AG10803 (cell line): ENCODE measurements around the gene TUBE1.

Source experiments
- DNase-seq: peaks from one replicate; pipeline ENCODE4 v3.0.0; 2010; ENCODE audit warnings: low read depth
- H3K4me3 ChIP-seq: 2 replicates; pipeline ENCODE4 v1.5.1; 2011; ENCODE audit warnings: mild to moderate bottlenecking, low read length, control low read depth
- TF ChIP-seq, protein P1 (sequence below): conservative IDR thresholded peaks from 2 replicates; pipeline ENCODE4 v1.5.1; 2011; ENCODE audit warnings: mild to moderate bottlenecking, low read length, control low read depth, inconsistent platforms

The TUBE1 gene, protein sequence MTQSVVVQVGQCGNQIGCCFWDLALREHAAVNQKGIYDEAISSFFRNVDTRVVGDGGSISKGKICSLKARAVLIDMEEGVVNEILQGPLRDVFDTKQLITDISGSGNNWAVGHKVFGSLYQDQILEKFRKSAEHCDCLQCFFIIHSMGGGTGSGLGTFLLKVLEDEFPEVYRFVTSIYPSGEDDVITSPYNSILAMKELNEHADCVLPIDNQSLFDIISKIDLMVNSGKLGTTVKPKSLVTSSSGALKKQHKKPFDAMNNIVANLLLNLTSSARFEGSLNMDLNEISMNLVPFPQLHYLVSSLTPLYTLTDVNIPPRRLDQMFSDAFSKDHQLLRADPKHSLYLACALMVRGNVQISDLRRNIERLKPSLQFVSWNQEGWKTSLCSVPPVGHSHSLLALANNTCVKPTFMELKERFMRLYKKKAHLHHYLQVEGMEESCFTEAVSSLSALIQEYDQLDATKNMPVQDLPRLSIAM

DNA sequence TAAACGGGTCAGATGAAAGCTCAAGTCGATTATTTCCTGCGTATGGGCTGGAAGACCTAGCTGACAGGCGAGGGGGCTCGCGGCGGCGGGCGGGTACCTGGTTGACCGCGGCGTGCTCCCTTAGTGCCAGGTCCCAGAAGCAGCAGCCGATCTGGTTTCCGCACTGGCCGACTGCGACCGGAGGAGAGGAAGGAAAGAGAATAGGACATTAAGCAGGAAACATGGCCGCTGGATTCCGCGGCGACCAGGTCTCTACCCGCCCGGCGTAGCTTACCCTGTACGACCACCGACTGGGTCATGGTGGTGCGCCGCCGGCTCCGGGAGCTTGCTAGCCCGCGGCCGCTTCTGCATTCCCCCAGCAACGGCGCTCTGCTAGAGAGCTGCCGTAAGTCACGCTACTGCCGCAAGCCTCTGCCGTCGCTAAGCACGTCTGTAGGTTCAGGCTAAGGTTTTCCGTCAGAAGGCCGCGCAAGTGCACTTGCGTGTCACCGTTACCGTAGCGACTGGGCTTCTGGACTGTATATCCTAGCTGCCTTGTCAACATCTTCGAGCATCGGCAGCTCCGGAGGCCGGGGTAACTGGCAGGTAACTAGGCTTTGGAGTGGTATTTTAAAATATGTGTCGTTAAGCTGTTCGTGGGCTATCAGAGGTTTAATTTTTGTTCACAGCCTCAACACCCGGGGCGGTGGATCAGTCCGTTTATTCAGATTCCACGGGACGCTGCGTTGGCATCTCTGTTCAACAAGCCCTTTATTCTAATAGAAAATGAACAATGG lies at the start of gene TUBE1, which contains the start of gene FAM229B:
TUBE1 (minus strand) TSS at position 347 of the 776 bp plus-strand sequence; CDS start at position 299, 48 bp downstream.
FAM229B (plus strand) TSS at position 456 of the 776 bp plus-strand sequence. CDS start 11,693 bp downstream, outside the sequence.
- H3K4me3 ChIP-seq = peak within 1 kb of the TSS; percentile 66
- TF ChIP-seq, protein P1, sequence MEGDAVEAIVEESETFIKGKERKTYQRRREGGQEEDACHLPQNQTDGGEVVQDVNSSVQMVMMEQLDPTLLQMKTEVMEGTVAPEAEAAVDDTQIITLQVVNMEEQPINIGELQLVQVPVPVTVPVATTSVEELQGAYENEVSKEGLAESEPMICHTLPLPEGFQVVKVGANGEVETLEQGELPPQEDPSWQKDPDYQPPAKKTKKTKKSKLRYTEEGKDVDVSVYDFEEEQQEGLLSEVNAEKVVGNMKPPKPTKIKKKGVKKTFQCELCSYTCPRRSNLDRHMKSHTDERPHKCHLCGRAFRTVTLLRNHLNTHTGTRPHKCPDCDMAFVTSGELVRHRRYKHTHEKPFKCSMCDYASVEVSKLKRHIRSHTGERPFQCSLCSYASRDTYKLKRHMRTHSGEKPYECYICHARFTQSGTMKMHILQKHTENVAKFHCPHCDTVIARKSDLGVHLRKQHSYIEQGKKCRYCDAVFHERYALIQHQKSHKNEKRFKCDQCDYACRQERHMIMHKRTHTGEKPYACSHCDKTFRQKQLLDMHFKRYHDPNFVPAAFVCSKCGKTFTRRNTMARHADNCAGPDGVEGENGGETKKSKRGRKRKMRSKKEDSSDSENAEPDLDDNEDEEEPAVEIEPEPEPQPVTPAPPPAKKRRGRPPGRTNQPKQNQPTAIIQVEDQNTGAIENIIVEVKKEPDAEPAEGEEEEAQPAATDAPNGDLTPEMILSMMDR = no peak; the same call in none of the 2 replicates
- peak; percentile 99 for DNase-seq

DNA sequence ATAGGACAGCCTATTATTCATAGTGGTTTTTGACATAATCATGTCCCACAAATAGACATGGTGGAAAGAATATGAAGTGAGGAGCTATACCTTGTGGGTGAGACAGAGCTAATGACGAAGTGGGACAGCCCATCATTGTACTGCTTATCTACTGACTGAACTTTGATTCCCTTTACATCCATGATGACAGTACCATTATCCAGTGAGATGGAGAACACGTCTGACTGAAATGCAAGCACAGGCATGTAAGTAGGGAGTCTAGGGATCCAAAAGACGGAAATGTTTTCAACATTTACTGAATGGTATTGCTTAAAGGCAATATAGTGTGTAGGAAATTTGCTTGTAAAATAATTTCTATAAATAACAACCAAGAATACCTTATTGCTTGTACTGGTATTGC lies 43.6 kb upstream of the TUBE1 start:
- DNase-seq = no peak
- H3K4me3 ChIP-seq = no peak overlapping the region
- TF ChIP-seq, protein P1 = no peak

DNA sequence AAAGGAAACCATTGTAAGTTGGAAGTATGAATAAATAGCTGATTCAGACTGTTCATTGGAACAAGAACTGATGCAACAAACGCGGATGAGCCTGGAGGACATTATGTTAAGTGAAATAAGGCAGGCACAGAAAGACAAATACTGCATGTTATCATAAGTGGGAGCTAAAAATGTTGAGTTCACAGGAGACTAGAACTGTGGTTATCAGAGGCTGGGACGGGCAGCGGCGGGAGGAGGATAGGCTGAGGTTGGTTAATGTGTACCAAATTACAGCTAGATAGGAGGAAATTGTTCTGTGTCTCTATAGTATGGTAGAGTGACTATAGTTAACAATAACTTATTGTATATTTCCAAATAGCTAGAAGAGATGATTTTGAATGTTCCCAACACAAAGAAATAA lies 40.9 kb upstream of the TUBE1 start:
- TF ChIP-seq, protein P1 = no peak
- no peak overlapping the region for H3K4me3 ChIP-seq
- no peak for DNase-seq

DNA sequence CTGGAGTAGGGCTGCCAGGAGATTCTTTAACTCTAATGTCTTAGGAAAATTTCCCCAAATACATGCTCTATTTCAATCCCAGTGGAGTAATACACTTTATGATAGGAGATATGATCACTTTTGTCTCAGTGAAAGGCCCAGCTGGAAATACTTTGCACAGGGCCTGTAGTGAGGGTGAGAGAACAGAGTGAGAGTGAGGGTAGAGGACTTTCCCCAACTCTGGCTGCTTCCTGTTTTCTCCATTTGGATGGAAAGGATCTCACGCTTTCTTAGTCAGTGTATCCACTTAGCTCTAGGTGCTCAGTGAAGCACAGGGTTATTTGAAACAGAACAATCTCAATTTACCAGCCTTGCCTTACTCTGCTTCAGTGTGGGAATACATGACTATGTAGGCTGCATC lies 36.7 kb upstream of the TUBE1 start:
- TF ChIP-seq, protein P1 = no peak
- no peak for DNase-seq
- no peak overlapping the region for H3K4me3 ChIP-seq

DNA sequence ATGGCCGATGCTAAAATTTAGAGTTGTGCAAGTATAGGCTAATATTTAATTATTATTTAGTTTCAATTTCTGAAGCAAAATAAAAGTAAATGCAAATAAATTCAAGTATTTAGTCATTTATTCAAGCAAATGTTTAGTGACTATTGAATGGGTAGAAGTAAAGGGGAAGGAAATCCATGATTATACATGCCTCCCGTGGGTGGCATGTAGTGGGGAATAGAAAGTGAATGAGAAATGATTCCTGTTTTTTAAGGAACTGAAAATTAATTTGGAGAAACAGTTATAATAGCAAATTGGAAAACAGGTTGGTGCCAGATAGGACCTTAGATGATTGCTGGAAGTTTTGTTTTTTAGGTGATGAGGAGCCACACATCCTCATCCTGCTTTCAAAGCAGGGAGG lies 35.5 kb upstream of the TUBE1 start:
- no peak for DNase-seq
- no peak overlapping the region for H3K4me3 ChIP-seq
- TF ChIP-seq, protein P1 = no peak

DNA sequence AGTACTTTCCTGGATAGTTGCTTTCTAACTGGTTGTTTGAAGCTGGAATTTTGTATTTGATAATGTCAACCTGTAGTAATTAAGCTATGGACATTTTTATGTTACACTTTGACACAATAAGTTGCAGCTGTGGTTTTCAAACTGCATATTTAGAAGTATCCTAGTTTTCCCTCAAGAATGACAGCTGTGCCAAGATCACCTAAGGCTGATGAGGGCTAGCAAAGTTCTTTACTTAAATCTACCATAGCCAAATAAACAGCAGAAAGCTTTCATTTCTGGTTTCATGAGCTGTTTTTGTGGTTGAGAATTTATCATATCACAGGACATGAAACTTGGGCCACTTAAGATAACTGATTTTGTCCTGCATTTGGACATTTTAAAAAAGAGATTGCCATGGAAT lies 30.8 kb upstream of the TUBE1 start:
- H3K4me3 ChIP-seq = no peak overlapping the region
- TF ChIP-seq, protein P1 = no peak
- DNase-seq = no peak
